Psoas muscle (tissue), 8 donors: ENCODE results near the gene ASPN. TPM values are rescaled to one million over a fixed set of nuclear protein-coding genes. Genes with fewer than 3 reads are reported as not detected.
A peak's percentile ranks its signal among the peaks of the same experiment; 100 is the strongest.
"Not testable (repeated sequence)": the region's sequence is repeated elsewhere in the genome, so short reads cannot be mapped to it uniquely, and the experiment has no call there.

ENCODE experiments used
- ATAC-seq, 4 donors: fragments of 200-7000 bp; cut with Tn5 transposase; one replicate each; pipeline ENCODE4 v1.9.1; 2020; ENCODE audit warnings: moderate library complexity in 3 of 4, mild to moderate bottlenecking in 2 of 4
- DNase-seq, 2 donors: peaks; one replicate each; pipeline ENCODE4 v3.0.0-alpha.2; 2020
- H3K27ac ChIP-seq: fragments of 200-600 bp; one replicate; pipeline ENCODE4 v1.8.0; 2022
- H3K27me3 ChIP-seq, 3 donors: fragments of 200-600 bp in 1 of 3; one replicate each; pipeline versions ENCODE4 v1.6.1 to v1.8.0; 2013 to 2022; ENCODE audit warnings: low read length in 2 of 3, mild to moderate bottlenecking in 2 of 3, moderate library complexity in 1 of 3; ENCODE audit not compliant: insufficient read depth in 3 of 3
- H3K36me3 ChIP-seq, 2 donors: fragments of 200-600 bp in 1 of 2; one replicate each; pipeline versions ENCODE4 v1.6.1 to v1.8.0; 2013 to 2022; ENCODE audit warnings: low read depth in 1 of 2, mild to moderate bottlenecking in 1 of 2, moderate library complexity in 1 of 2; ENCODE audit not compliant: insufficient read depth in 1 of 2
- H3K4me1 ChIP-seq: fragments of 200-600 bp; one replicate; pipeline ENCODE4 v1.8.0; 2022
- H3K4me3 ChIP-seq: fragments of 200-600 bp; one replicate; pipeline ENCODE4 v1.8.0; 2022; ENCODE audit warnings: mild to moderate bottlenecking
- H3K9me3 ChIP-seq: fragments of 200-600 bp; one replicate; pipeline ENCODE4 v1.8.0; 2022
- WGBS, 3 donors: extraction: QIAGEN DNeasy Blood & Tissue Kit; methylation state at CpG; one replicate each; pipeline versions ENCODE4 v1.1.6 to v1.1.7; 2013; 5-methylcytosine and 5-hydroxymethylcytosine counted together
- intact Hi-C, 2 donors: fragments of 100-400 bp; cut with DNase I; formaldehyde crosslinking; loops; one replicate each; pipeline versions ENCODE4 v1.11.0 to v1.14.2; 2022
- polyA plus RNA-seq, 3 donors: library from polyadenylated mRNA; stranded (reverse); fragments of 200-250 nt; gene quantifications; one replicate each; pipeline ENCODE4 v1.2.3, GENCODE V29; 2013
- total RNA-seq, 4 donors: library from RNA; stranded (reverse); fragmentation: NEBNext Ultra II Directional in 2 of 4; extraction: Animal tissue kit (Norgen Biotek cat#: 25700) in 2 of 4; gene quantifications; one replicate each; pipeline versions ENCODE4 v1.2.1 to v1.2.4, GENCODE V29; 2021 to 2023
- TF ChIP-seq, protein P1 (sequence below): fragments of 200-600 bp; IDR thresholded peaks from one replicate; pipeline ENCODE4 v1.8.0; 2022; ENCODE audit warnings: antibody characterized with exemption
- donor health status: healthy with polysubstance abuse.
- donor health status: DM: no; HTN: no; CAD: no; lungs with moderate emphysema.
- donor health status: Bipolar disorder and iron deficiency.
- donor health status: healthy.
- donor health status: DM: yes; HTN: yes; CAD: no.
- donor health status: DM: no; HTN: no; CAD: no.
- donor health status: DM: no; HTN: no; CAD: no.
- donor health status: DM: yes; HTN: yes; CAD: no.

The ASPN gene
- total and polyA plus RNA-seq, 7 donors: 0.52 to 5.7 (median 1.2) TPM

DNA sequence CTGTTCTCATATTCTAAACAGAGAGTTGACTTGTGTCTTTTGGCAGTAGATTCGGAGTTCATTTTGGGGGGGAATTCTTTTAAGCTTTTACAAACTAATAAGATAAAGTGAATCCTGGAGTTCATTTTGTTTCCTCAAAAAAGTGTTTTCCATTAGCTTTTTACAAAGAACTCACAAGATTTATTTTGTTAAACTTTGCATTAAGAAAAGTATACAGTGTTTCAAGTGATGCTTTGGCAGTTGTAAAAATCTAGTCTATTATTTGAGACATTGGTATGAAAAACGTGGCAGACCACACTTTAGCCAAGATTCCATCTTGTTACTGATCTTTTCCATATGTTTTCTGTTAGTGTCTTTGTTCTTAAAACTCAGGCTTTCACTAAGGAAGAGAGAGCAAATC lies 56.8 kb downstream of the ASPN start:
- Histone ChIP-seq H3K36me3 (no peaks in the 10 kb centered on the region), H3K4me1 (no peaks in the 10 kb centered on the region), H3K9me3 (no peaks in the 10 kb centered on the region), H3K4me3 (no peak overlapping the region), H3K27ac (no peak overlapping the region), H3K27me3 (no peaks in the 10 kb centered on the region)
- TF ChIP-seq, protein P1, sequence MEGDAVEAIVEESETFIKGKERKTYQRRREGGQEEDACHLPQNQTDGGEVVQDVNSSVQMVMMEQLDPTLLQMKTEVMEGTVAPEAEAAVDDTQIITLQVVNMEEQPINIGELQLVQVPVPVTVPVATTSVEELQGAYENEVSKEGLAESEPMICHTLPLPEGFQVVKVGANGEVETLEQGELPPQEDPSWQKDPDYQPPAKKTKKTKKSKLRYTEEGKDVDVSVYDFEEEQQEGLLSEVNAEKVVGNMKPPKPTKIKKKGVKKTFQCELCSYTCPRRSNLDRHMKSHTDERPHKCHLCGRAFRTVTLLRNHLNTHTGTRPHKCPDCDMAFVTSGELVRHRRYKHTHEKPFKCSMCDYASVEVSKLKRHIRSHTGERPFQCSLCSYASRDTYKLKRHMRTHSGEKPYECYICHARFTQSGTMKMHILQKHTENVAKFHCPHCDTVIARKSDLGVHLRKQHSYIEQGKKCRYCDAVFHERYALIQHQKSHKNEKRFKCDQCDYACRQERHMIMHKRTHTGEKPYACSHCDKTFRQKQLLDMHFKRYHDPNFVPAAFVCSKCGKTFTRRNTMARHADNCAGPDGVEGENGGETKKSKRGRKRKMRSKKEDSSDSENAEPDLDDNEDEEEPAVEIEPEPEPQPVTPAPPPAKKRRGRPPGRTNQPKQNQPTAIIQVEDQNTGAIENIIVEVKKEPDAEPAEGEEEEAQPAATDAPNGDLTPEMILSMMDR: no peak
- DNase-seq: no peak
- no peak for ATAC-seq
- 38 to 46% (median 38%) methylated on average over 2 of the region's 2 CpGs for WGBS, 3 donors
- intact Hi-C loops: no loop called here

DNA sequence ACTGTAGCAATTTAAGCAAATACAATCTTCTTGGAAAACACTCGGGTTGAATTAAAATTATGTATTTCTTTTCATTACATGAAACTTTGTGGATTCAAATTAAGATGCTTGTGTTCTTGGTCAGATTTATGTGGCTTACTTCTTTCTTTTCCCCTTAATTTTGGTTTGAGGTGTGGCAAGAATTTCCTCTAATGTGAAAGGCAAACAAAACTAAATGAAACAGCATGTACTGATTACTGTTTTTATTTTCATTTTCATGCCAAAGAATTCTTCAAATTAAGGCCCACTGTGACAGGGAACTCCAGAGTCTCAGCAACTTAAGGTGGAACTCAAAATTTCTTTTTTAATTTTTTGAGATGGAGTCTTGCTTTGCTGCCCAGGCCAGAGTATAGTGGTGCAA lies 58.0 kb downstream of the ASPN start, which contains the start of gene OMD:
Gene OMD, minus strand, starts transcription at position 132 of the 400 bp plus-strand sequence. CDS start 6,913 bp downstream, outside the sequence.
- H3K27ac ChIP-seq: no peak within 1 kb of the TSS
- ATAC-seq: no peak
- TF ChIP-seq, protein P1: no peak
- H3K36me3 ChIP-seq: no peaks in the 10 kb centered on the region
- no peaks in the 10 kb centered on the region for H3K27me3 ChIP-seq
- H3K4me1 ChIP-seq: no peaks in the 10 kb centered on the region
- no peaks in the 10 kb centered on the region for H3K9me3 ChIP-seq
- intact Hi-C loops: no loop called here
- no peak for DNase-seq
- 31 to 35% (median 33%) methylated on average over 1 of the region's 1 CpG for WGBS, 3 donors
- H3K4me3 ChIP-seq: peak within 1 kb of the TSS; percentile 4

DNA sequence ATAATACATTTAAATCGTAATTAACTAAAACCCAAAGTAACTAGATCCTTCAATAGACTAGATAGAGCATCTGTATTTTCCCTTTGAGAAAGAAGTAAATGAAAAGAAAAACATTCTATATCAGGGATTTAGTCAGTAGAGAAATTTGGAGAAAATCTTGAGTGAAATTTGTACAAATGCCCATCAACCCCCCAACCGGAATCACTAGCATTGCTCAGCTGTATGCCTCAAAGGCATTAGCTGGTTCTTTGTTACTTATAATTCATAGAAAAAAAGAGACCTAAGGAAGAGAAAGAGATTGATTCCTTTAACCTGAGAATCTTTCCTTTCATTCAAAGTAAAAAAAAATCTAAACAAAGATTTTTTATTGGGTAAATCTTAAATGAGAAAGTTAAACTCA lies 58.7 kb downstream of the ASPN start:
- ATAC-seq (no peak), DNase-seq (no peak)
- H3K36me3 ChIP-seq: no peaks in the 10 kb centered on the region
- no peak overlapping the region for H3K27ac ChIP-seq
- no peaks in the 10 kb centered on the region for H3K9me3 ChIP-seq
- no peaks in the 10 kb centered on the region for H3K4me1 ChIP-seq
- H3K4me3 ChIP-seq: no peak overlapping the region
- intact Hi-C loops: no loop called here
- TF ChIP-seq, protein P1: no peak
- WGBS, 3 donors: 78 to 83% (median 78%) methylated on average over 2 of the region's 2 CpGs
- no peaks in the 10 kb centered on the region for H3K27me3 ChIP-seq

DNA sequence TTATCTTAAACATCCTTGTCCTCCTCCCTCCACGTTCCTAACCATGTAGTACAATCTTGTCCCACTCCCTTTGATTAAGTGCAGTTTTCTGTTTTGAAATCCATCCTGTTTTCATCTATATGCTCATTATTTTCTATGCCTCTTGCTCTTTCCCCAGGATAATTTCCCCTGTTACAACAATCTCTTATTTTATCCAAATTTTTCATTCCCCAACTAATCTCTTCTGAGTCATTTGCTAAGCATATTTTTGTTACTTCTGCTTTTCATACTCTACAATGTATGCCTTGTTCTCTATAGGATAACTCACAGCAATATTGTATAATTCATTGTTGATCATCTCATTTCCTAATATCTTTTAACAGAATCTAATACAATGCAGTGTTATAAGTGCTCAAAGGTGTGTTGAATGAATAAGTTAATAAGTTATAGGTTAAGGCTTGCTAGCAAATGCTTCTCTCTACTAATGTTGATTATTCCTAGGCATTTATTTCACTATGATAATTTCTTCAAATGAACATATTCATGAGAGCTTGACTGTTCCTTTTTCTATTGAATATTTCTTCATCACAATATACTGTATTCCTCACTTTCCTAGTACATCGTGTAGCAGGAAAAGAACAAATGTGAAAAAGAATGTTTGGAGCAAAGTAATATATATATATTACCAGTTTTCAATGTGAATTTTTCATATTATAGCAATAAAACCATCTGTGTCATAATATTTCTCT lies 59.5 kb downstream of the ASPN start:
- no peak overlapping the region for H3K27ac ChIP-seq
- DNase-seq (no peak), ATAC-seq (no peak)
- TF ChIP-seq, protein P1: no peak
- H3K27me3 ChIP-seq: no peaks in the 10 kb centered on the region
- no peaks in the 10 kb centered on the region for H3K36me3 ChIP-seq
- no peaks in the 10 kb centered on the region for H3K9me3 ChIP-seq
- H3K4me1 ChIP-seq: no peaks in the 10 kb centered on the region
- intact Hi-C loops: no loop called here
- H3K4me3 ChIP-seq: no peak overlapping the region
- 77 to 89% (median 82%) methylated on average over 2 of the region's 2 CpGs for WGBS, 3 donors

DNA sequence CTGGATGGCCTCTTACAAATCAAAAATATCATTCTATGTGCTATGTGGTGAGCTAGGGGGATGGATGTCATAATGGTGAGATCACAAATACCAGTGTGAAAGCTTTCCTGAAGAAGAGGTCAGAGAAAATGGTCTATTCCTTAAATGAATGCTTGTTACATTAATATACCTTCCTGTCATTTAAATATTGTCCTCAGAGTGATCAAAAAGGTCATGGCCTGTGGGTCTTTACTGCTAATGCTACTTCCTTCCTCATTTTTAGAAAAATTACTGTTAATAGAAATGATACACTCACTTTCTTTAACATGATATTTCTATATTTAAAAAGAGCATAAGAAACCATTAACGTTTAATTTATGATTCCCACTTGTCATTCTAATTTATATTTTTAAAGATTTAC lies 67.7 kb downstream of the ASPN start:
- H3K9me3 ChIP-seq: no peaks in the 10 kb centered on the region
- H3K36me3 ChIP-seq: no peaks in the 10 kb centered on the region
- H3K4me1 ChIP-seq: no peaks in the 10 kb centered on the region
- no peak overlapping the region for H3K4me3 ChIP-seq
- WGBS, 3 donors: 61 to 68% (median 63%) methylated on average over 1 of the region's 1 CpG
- H3K27ac ChIP-seq: no peak overlapping the region
- TF ChIP-seq, protein P1: no peak
- DNase-seq (no peak), ATAC-seq (no peak)
- H3K27me3 ChIP-seq: no peaks in the 10 kb centered on the region
- intact Hi-C loops: no loop called here

DNA sequence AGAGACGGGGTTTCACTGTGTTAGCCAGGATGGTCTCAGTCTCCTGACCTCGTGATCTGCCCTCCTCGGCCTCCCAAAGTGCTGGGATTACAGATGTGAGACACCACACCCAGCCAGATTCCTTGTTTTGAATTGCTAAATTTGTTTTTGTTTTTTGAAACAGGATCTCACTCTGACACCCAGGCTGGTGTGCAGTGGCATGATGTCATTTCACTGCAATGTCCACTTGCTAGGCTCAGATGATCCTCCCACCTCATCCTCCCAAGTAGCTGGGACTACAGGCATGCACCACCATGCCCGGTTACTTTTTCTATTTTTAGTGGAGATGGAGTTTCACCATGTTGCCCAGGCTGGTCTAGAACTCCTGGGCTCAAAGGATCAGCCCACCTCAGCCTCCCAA lies 71.1 kb downstream of the ASPN start:
- H3K4me1 ChIP-seq, H3K27ac ChIP-seq, ATAC-seq, H3K36me3 ChIP-seq, intact Hi-C loops, H3K27me3 ChIP-seq, H3K9me3 ChIP-seq, DNase-seq, H3K4me3 ChIP-seq: not testable (repeated sequence)
- WGBS, 3 donors: 62 to 69% (median 68%) methylated on average over 4 of the region's 4 CpGs
